Glomerular visceral epithelial cell (primary cell): ENCODE data around the gene RNASE12.
A peak's percentile ranks its signal among the peaks of the same experiment; 100 is the strongest.
"Not testable (repeated sequence)": the region's sequence is repeated elsewhere in the genome, so short reads cannot be mapped to it uniquely, and the experiment has no call there.

Experiments used
- DNase-seq: peaks from one replicate; pipeline ENCODE4 v3.0.0-alpha.2; 2016; ENCODE audit errors: extremely low spot score

The RNASE12 gene

DNA sequence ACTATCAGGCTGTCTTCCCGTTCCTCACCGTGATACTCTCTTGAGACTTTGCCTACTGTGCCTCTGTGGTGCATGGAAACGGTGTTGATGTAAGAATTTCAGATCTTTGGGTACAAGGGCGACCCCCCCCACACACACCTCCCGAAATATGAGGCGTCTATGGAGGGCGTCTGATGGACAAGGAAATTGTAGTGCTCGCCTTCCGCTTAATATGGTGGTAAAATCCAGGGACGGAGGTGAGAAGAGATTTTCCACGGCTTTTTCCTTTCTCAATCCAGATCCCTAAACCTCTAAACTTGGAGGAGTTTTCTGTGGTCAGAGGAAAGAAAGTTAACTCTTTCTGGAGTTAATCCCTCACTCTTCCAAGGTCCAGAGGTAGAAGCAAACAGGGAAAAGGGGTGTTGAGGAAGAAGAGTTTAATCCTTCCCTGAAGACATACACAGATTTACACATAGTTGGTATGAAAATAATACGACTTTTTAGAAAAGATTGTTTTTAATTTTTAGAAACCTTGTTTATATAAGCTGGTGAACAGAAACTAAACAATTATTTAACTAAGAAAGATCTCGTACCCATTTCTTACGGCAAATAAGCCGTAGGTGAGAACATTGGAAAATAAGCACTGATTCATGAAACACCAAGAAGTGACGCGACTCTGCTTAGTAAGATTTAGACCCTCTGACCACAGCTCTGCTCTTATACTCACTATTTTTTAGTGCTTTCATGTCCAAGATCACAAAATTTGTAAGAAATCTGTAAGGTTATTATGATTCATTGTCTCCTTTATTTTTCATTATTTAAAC, 23.1 kb upstream of the RNASE12 start:
- DNase-seq: peak; percentile 22

DNA sequence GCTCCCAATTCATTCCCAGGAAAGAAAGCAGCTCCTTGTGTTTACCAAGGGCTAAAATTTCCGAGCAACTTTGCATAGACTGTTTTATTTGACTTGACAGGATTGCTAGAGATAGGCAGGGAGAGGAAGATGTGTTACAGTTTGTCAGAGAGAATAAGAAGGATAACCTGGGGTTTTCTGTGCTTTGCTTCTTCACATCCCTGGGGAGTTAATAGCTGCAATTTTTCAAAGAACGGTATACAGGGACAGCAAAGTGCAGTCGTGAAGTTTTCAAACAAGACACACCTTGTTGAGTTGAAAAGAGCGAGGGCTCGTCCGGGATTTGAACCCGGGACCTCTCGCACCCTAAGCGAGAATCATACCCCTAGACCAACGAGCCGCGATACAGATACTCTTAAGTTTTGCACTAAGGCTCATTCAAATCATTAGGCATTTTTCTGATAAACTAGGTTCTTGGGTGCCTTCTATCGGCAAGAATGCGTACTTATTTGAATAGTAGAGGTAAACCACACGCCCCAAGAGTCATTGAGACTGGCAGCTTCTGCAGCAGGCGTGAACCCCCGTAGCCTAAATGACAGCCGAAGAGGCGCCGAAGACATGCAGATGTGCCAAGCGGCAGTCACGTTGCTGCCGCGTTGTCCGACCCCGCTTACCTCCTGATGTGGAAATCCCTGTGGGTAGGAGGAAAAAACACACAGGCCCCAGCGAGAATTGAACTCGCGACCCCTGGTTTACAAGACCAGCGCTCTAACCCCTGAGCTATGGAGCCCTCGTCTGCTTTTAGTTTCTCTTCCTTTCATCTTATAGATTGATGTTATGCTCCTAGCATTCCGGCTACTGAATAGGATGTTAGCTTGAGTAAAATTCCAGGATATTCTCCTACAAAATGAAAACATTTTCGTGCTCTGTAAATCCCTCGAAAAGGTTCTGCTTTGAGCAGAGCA, 22.2 kb upstream of the RNASE12 start:
- peak; percentile 97 for DNase-seq

DNA sequence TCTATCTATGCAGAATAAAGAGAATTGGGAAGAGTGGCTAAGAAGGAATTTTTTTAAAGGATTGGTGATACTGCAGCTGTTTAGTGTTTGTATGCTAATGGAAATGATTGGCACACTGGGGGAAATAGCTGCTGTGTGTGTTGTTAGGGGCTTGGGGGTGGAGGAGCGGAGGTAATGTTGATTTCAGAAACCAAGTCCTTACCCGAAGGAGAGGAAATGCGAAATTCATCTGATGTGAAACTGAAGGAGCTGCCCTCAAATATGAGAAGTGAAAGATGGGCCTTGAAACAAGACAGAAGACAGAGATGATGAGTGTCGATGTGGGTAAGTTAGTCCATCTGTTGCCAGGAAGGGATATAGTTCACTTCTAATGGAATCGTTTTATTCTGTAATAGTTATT, 21.2 kb upstream of the RNASE12 start:
- DNase-seq: no peak

DNA sequence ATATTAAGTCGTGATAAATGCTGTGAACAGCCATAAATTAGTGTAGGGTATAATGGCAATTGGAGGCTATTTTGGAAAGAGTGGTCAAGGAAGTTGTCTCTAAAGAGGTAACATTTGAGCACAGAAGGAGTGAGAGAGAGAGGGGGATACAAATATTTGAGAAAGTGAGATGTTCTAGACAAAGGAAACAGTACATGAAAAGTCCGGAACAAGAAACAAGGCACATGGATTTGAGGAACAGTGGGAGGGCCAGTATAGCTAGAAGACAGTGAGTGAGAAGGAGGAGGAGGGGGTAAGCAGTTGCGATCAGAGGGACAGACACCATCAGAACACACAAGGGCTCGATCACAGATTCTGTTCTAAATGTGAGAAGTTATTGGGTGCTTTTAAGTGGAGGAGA, 20.1 kb upstream of the RNASE12 start:
- no peak for DNase-seq

DNA sequence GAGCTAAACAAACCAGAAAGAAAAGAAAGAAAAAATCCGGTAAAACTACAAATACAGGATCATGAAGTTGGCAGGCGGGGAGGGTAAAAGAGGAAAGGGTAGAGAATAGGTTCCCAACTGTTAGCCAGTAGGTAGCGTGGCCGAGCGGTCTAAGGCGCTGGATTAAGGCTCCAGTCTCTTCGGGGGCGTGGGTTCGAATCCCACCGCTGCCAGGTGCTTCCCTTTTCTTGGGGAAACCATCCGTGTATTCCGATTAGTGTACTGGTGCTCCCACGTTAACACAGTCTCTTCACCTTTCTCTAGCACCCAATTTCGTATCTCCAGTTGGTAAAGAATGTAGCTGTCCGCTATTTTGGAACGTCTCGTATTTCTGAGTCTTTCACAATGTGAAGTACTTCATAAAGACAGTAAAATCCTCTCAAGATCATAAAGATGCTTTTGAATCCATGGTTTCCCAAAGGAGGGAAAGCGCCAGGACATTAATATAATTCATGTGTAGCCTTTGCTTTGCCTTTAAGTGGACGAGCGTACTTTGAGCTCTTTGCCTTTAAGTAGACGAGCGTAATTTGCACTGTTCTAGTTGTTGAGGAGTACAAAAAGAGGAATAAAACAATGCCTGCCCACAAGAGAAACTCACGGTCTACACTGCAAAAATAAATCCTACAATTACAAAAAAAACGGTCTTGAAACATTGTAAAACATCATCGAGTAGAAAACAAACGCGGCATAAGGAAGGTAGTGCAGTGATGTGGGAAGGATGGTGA, 19.0 kb upstream of the RNASE12 start:
- DNase-seq: peak; percentile 85

DNA sequence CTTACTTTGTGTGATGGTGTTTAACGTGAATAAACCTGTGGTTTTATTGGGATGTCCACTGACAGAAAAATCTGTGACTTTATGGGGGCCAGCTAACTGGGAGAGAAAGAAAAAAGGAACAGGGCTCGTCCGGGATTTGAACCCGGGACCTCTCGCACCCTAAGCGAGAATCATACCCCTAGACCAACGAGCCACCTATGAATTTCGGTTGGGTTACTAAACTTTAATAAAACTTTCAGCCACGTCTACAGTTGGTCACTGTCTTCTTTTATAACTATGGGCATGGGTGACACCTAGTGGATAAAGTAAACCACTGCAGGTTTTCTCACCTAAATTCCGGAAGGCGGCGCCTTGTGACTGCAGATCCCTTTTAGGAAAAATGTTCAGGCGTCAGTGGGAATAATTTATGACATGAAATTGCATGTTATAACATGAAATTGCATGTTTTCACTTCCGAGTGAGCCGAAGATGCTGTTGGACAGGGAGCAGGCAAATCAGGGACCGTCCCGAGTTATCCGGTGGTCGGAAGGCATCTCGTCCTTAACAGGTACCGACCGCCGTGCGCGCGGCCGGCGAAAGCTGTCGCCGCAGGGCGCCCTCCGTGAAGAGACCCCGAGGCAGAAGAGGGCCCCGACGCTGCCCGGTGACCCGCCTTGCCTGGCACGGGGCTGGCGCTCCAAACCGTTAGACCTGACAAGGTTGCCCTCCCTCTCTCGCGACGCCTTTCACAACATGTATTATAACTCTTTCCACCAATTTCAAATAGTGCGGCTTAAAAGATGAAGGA, 18.2 kb upstream of the RNASE12 start:
- DNase-seq: peak; percentile 92

DNA sequence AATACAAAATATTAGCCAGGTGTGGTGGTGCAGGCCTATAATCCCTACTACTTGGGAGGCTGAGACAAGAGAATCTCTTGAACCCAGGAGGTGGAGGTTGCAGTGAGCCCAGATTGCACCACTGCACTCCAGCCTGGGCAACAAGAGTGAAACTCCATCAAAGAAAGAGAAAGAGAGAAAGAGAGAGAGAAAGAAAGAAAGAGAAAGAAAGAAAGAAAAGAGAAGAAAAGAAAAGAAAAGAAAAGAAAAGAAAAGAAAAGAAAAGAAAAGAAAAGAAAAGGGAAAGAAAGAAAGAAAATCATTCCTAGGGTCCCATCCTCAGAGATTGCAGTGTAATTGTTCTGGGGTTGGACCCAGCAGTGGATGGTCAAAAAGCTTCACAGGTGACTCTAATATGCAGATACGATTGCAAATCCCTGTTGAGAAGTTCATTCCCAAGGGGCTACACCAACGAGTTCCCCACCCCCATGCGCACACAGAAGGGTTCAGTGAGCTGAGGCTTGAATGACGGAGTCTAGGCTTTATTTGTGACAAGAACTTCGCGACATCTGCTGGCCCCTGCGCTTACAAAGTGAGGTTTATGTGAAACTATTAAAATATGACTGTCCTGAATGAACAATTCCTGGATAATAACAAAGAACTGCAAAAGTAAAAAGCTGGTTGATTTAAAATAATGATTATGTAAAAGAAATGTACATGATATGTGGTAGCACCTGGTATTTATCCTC, 17.4 kb upstream of the RNASE12 start:
- no peak for DNase-seq

DNA sequence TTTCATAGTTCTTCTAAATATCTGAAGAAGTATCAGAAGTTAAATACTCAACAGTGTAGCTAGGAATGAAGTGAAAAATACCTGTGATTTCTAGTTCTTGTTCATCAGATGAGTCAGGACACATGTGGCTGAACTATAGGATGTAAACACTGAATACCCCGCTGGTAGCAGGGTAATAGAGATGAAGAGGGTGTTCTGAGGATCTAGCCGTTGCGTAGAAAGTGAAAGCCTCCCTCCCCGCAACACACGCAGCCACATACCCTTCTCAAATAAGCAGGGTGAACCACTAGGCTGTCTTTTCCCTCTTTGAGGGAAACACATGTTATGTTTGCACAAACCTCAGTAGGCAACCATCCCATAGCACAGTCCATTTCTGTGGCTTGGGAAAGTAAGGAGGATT, 16.4 kb upstream of the RNASE12 start:
- no peak for DNase-seq

DNA sequence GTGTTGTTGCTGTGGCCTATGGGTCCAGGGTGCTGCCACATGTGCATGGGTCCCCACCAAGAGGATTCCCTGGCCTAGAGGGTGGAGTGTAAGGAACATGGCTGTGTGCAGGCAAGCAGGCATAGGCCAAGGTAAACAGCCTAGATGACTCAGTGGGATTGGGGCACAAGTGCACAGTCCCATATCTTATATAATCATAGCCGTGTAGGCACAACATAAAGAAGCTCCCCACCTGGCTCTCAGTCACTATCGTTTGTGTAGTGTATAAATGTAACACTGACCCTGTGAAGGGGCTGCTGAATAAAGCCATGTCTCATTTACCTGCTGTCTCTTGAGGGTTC, 15.7 kb upstream of the RNASE12 start:
- no peak for DNase-seq

DNA sequence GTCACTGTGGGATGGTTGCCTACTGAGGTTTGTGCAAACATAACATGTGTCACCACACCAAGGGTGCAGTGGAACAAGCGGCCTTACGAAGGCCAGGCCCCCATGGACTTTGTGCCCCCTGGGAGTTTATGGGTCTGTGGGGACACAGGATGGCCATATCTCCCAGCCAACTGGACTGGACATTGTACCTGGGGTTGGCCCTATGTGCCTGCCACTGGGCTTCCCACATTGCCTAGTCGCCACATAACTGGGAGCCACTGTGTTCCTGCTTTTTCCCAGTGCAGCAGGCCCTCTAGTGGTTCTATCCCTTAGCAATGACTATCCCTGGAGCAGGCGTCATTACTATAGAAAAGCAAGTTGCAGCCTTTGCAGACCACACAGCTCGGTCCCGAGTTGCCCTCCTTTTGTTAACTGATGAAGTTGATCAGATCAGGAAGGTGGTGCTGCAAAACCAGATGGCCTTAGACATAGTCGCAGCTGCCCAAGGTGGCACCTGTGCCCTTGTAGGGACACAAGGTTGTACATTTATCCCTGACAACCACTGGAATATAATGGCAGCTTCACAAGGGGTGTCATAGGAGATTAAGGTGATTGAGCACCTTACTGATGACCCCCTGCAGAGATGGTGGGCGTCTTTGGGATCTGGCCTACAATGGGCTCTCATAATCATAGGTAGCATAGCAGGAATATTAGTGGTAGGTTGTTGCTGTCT, 15.2 kb upstream of the RNASE12 start:
- DNase-seq: peak; percentile 28

DNA sequence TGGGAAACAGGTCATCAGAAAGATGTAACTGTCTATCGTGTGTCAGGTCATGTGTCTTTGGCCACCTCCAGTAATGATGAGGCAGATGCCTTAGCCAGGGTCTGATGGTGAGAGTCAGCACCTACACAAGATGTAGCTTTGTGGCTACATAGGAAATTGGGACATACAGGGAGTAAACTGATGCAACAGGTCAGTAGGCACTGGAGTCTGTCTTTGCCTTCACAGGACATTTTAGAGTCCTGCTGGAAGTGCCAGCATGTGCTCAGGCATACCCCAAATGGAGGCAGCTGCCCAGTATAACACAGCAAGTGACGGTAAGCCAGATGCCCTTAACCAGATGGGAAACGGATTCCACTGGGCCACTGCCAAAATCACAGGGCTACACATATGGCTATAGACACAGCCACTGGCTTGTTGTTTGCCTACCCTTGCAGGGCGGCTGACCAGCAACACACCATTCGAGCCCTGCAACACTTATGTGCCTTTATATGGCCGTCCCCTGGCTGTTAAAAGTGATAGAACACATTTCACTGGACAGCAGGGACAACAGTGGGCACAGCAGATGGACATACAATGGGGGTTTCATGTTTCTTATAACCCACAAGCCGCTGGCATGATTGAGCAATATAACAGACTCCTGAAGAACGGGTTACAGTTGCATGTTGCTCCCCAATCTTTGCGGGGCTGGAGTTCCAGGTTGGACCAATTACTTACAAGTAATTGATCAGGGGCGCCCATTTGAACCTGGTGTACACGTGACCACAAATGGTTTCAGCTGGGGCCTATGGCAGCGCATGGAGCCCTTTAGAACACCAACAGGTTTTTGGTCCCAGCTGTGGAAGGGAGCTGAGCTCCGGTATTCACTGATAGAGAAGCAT, 12.9 kb upstream of the RNASE12 start:
- no peak for DNase-seq

DNA sequence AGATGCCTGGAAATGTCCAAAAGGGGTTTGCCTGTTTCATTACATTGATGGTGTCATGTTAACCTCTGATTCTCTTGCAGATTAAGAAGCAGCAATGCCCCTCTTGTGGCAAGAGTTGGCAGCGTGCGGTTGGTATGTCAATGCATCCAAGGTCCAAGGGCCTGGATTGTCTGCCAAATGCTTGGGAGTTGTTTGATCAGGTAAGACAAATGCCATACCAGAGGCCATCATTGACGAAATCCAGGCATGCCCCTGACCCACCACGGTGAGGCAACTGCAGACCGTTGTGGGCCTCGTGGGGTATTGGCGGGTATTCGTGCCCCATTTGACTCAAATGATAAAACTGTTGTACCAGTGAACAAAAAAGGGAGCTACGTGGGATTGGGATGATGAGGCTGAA, 11.4 kb upstream of the RNASE12 start:
- DNase-seq: no peak

DNA sequence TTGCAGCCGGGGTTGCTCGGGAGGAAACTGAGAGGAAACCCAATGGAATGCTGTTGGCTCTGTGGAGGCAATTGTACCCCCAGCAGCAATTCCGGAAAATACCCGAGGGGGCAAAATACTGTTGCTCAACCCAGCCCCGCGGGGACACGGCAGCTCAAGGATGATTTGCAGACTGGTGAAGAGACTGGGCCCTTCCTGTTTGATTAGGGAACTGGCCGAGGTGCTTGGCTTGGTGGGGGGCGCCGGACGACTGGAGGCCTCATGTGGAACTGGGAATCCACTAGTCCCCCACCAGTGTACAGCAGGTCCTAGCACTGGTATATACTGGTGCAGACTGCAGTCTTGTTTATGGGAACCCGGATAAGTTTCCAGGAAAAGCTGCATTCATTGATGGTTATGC, 10.3 kb upstream of the RNASE12 start:
- no peak for DNase-seq

DNA sequence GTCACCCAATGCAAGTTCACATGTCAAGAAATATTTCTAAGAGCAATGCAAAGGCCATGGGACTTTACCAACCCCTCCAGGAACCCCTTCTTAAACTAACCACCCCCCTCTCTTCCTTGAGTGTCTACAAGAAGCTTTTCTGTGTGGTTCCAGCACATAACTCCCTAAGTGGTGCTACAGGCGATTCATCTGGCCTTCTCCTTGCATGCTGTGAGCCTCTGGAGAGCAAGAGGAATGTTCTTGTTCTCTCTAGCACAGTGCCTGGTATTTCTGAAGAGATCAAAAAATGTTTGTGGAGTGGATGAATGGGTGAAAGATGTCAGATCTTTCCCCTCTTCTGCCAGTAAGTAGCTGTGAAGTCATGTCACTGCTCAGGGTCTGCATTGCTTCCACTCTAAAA, 5.9 kb upstream of the RNASE12 start:
- DNase-seq: no peak

DNA sequence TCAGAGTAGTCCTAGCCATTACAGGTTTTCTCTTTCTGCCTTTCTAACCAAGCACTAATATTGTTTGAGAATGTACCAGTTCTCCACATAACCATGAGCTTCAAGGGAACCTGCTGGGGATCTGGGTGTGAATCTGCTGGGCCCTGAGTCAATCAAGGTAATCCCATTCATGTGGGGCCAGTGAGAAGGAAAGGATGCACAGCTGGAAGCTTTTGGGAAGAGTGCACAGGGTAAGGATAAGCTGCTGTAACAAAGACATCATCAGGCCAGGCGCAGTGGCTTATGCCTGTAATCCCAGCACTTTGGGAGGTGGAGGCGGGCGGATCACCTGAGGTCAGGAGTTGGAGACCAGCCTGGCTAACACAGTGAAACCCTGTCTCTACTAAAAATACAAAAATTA, 4.5 kb upstream of the RNASE12 start:
- not testable (repeated sequence) for DNase-seq

DNA sequence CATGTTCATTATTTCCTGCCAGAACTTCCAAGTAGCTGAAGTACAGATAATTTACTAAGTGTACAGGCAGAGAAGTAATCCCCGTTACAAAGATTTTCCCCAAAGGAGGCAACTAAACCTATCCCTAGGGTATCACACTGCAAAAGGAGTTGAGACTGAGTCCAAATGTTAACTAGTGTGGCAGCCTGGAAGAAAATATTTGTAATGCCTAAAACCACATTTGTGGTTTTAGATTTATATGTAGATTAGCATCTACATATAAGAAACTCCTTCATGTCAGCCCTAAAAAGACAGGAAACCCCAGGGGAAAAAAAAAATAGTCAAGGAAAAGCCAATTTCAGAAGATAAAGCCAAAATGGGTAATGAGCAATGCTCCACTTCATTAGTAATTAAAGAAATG, 1.4 kb upstream of the RNASE12 start:
- DNase-seq: no peak

DNA sequence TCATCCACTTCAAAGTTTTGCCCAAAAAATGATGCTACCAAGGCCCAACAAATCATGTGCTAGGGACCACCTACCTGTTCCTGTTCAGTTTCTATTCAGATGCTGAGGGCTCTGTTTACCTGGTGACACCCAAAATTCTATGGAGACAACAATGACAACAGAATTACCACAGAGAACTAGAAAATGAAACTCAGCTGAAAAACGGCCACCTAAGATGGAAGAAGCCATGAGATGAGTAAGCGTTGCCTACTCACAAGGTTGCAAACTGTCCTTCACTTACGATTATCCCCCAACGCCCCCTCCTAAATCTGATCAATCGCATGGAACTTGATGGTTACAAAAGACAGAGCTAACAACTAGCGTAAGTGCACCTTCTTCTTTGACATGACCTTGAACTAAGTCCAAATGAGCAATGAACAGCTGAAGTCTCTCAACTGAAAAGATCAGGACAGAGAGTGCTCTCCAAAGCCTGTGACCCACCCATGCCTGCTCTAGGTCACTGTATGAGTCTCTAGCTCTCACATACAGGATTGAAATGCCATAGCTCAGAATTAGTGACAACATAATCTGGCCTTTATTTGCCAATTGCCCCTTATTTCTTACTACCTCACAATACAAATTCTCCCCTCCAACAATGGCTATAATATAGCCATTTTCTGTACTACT, 3.6 kb downstream of the RNASE12 start, which contains the start of gene RNASE11:
Gene RNASE11 (minus strand): TSS at position 513 of the 666 bp plus-strand sequence.
- DNase-seq: no peak

DNA sequence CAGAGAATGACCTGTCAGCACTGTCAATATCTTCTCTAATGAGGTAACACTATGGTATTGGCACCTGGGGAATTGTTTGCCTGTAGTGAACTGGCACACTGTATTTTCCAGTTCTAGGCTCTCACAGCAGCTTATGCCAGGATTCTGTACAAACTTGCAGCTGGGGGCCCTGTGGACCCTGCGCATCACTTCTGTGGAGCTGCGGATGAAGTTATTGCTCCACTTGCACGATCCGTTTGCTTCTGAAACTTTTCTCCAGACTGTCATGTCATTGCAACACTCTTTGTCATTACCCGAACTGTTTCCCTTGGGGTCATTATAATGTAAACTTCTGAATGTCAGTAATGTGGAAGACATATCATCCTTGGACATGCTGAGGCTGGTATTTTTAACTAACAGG, 7.3 kb downstream of the RNASE12 start:
- DNase-seq: no peak

DNA sequence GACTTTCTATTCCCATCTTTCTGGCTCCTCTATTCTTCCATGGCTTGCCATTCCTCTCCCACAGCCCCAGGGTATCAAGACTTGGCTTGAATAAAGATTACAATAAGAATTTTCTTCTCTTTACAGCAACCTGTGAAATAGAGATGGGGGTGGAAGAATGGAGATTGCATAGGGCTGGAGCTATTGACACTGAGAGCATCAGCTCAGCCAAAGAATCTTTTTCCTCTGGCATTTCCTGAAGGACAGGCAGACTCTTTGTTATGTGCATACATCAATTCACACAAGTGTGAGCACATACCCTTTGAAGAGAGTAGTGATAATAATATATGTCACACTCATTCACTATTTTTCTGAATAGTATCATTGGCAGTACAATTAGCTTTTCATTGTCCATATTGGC, 8.0 kb downstream of the RNASE12 start:
- no peak for DNase-seq
